HG03571 (cell line): Measurements from ENCODE around the gene CIAO2B.
"Not testable (repeated sequence)": the region's sequence is repeated elsewhere in the genome, so short reads cannot be mapped to it uniquely, and the experiment has no call there.

Source experiments
- ATAC-seq: cut with Tn5 transposase; IDR thresholded peaks from one replicate; pipeline ENCODE4 v1.9.1; 2021; ENCODE audit not compliant: unreplicated experiment

CIAO2B gene

GRCh38 chr16:66956154-66956457, 21.9 kb upstream of the CIAO2B start:
- not testable (repeated sequence) for ATAC-seq

GRCh38 chr16:66955363-66956153, 21.4 kb upstream of the CIAO2B start:
- not testable (repeated sequence) for ATAC-seq

GRCh38 chr16:66954097-66954659, 20.0 kb upstream of the CIAO2B start:
- ATAC-seq: no peak

- no peak for ATAC-seq
These were observed 19.4 kb upstream of the CIAO2B start for GRCh38 chr16:66953462-66954096.

- no peak for ATAC-seq
These were observed 18.4 kb upstream of the CIAO2B start for GRCh38 chr16:66952430-66953110.

- ATAC-seq: no peak
These were observed 17.0 kb upstream of the CIAO2B start for GRCh38 chr16:66950971-66951790.

GRCh38 chr16:66950437-66950836, 16.2 kb upstream of the CIAO2B start:
- no peak for ATAC-seq

- ATAC-seq: no peak
These were observed 15.3 kb upstream of the CIAO2B start for GRCh38 chr16:66949472-66949871.

- no peak for ATAC-seq
These were observed 14.6 kb upstream of the CIAO2B start for GRCh38 chr16:66948837-66949225.

GRCh38 chr16:66948134-66948836, 14.1 kb upstream of the CIAO2B start:
- no peak for ATAC-seq

- ATAC-seq: peak; percentile 61
These were observed 13.3 kb upstream of the CIAO2B start for GRCh38 chr16:66947302-66948065.

GRCh38 chr16:66946974-66947301, 12.7 kb upstream of the CIAO2B start:
- no peak for ATAC-seq

GRCh38 chr16:66946541-66946940, 12.3 kb upstream of the CIAO2B start:
- no peak for ATAC-seq

- ATAC-seq: no peak
These were observed 11.7 kb upstream of the CIAO2B start for GRCh38 chr16:66945939-66946338.

GRCh38 chr16:66944971-66945370, 10.8 kb upstream of the CIAO2B start:
- not testable (repeated sequence) for ATAC-seq

GRCh38 chr16:66944054-66944441, 9.8 kb upstream of the CIAO2B start:
- no peak for ATAC-seq

- no peak for ATAC-seq
These were observed 9.3 kb upstream of the CIAO2B start for GRCh38 chr16:66943426-66944053.

GRCh38 chr16:66942981-66943380, 8.8 kb upstream of the CIAO2B start:
- ATAC-seq: no peak

GRCh38 chr16:66940236-66940635, 6.0 kb upstream of the CIAO2B start:
- ATAC-seq: no peak
